H7 (cell line): ENCODE measurements around the gene PIGC. TPM values are rescaled to one million over a fixed set of nuclear protein-coding genes. Genes with fewer than 3 reads are reported as not detected.

ENCODE experiments used
- DNase-seq: peaks from one replicate; pipeline ENCODE4 v3.0.0; 2012
- H3K27me3 ChIP-seq: 2 replicates; pipeline ENCODE4 v1.6.0; 2011; ENCODE audit warnings: mild to moderate bottlenecking, low read length; ENCODE audit not compliant: control insufficient read depth, insufficient read depth
- H3K36me3 ChIP-seq: replicated peaks from 2 replicates; pipeline ENCODE4 v1.5.1; 2011; ENCODE audit warnings: low read length; ENCODE audit not compliant: control insufficient read depth, insufficient read depth
- H3K4me3 ChIP-seq: 2 replicates; pipeline ENCODE4 v1.5.1; 2011; ENCODE audit warnings: low read depth, mild to moderate bottlenecking, control low read depth, low read length, moderate library complexity; ENCODE audit not compliant: insufficient read depth
- total RNA-seq: library from RNA; depleted of rRNA; stranded (reverse); fragments of >200 nt; shearing (Covaris generic); gene quantifications from 2 replicates; pipeline ENCODE4 v1.2.3, GENCODE V29; 2014

The PIGC gene
- total RNA-seq, 1 experiment from 2014 or later, result 25.5 TPM

DNA sequence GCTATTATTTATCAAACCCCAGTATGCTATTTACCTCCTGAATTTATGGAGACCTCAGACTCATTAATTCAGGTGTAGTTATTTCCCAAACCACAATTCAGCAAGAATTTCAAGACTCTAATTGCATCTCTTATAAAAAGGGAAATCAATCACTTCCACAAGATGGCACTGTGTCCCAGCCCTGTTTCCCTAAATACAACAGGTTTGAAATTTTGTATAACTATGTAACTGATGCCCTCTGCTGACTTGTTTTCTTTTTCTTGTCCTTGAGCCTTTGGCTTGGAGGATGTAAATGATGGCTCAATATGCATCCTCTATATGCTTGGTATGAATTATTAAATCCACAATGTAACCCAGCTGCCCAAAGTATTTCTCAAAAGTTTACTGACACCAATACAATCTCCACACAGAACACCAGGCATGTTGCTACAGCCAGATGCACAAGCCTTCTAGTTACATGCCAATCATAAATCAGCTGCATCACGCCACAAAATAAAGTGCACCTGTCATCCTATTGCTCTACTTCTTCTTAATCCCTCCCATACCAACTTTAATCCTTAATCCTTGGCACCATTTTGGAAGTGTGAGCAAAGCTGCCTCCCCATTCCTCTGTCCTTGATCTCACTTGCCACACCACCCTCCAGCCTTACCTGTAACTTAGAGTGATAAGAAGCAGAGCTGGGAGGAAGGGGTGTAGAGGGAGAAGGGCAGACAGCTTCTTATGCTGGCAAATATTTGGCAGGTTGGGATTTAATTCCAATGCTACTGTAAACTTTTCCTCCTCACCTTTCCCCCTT is 14.3 kb downstream of the PIGC start:
- Histone ChIP-seq H3K36me3 (no peaks in the 10 kb centered on the region), H3K4me3 (no peak overlapping the region), H3K27me3 (no peaks in the 10 kb centered on the region)
- peak; percentile 38 for DNase-seq

DNA sequence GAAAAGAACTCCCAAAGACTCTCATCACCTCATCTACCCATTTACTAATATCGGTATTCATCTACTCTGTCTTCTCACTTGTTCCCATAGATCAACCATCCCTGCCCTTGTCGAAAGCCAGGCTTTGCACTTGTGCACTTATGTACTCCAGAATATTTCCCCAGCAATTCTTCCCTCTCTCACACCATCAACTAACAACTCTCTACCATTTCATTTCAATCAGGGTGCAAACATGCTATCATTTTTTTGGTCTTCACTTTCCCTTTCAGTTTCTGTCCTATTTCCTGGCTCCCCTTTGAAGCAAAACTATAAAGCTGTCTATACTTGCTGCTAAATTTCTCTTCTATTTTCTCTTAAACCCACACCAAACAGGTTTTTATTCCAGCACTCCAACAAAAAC is 16.7 kb downstream of the PIGC start:
- DNase-seq, result no peak
- Histone ChIP-seq H3K36me3 (no peaks in the 10 kb centered on the region), H3K4me3 (no peak overlapping the region), H3K27me3 (no peaks in the 10 kb centered on the region)

DNA sequence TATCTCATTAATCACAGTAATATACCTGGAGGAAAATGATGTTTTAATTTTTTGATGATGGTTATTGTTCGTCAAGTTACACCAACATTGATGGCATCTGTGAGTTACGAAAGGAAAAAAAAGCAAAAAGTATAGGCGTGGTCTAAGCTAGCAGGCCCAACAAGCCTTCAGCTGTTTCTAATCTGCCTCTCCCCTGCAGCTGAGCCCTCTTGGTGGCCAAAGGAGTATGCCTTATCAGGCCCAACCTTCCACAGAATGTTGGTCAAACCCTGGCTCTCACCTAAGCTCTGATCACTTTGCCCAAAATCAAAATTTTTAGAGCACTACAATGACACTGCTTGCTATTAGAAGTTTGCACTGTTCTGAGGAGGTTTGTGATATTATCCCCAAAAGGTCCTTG is 18.5 kb downstream of the PIGC start:
- no peaks in the 10 kb centered on the region for H3K27me3 ChIP-seq
- no peak overlapping the region for H3K4me3 ChIP-seq
- no peaks in the 10 kb centered on the region for H3K36me3 ChIP-seq
- DNase-seq, result no peak

DNA sequence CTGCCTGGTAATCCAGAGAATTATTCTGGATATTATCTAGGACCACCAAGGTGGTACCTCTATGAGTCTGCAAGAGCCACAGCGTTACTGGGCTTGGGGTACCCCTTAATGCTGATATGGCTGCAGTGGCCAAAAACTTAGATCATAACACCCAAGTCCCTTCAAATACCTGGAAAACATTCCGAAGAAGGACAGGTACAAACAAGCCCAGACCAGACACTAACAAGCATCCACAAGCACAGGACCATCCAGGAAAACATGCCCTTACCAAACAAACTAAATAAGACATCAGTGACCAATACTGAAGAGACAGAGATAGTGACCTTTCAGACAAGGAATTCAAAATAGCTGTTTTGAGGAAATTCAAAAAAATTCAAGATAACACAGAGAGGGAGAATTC is 20.5 kb downstream of the PIGC start:
- DNase-seq, result no peak
- H3K27me3 ChIP-seq, result no peaks in the 10 kb centered on the region
- H3K36me3 ChIP-seq, result no peaks in the 10 kb centered on the region
- no peak overlapping the region for H3K4me3 ChIP-seq

DNA sequence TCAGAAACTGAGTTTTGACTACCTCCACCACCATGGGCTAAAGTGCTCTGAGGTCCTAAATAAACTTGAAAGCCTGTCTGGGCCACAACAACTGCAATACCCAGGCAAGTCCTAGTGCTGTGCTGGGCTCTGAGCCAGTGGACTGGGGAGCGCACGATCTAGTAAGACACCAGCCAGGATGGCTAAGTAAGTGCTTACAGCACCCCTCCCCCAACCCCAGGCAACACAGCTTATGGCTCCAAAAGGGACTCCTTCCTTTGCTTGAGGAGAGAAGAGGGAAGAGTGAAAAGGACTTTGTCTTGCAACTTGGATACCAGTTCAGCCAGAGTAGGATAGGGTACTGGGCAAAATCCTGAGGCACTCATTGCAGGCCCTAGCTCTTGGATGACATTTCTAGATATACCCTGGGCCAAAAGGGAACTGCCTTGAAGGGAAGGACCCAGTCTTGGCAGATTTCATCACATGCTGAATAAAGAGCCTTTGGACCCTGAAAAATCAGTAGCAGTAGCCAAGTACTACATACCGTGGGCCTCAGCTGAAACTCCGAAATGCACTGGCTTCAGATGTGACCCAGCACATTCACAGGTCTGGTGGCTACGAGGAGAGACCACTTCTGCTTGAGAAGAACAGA is 21.8 kb downstream of the PIGC start:
- Histone ChIP-seq H3K36me3 (no peaks in the 10 kb centered on the region), H3K27me3 (no peaks in the 10 kb centered on the region), H3K4me3 (no peak overlapping the region)
- DNase-seq, result no peak

DNA sequence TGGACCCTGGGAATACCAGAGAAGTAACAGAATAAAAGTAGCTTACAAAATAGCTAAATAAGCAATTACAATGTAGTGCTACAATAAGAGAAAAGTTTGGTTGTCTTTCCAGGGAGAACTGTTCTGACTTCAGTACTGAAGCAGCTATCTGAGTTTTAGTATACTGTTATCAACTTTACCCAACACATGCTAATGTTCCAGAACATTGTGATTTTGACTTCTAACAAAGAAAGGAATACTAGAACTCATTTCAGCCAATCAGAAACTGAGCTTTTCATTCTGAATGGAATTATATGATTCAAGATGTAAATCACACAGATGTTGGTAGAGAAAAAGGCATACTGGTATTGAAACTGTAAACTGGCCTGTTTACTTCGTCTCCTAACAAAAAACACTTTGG is 23.5 kb downstream of the PIGC start, which contains the start of gene C1orf105:
C1orf105 (plus strand) TSS at position 301 of the 400 bp plus-strand sequence. CDS start 201 bp downstream, outside the sequence.
- H3K36me3 ChIP-seq, result no peaks in the 10 kb centered on the region
- H3K27me3 ChIP-seq, result no peaks in the 10 kb centered on the region
- no peak within 1 kb of the TSS for H3K4me3 ChIP-seq
- no peak for DNase-seq

DNA sequence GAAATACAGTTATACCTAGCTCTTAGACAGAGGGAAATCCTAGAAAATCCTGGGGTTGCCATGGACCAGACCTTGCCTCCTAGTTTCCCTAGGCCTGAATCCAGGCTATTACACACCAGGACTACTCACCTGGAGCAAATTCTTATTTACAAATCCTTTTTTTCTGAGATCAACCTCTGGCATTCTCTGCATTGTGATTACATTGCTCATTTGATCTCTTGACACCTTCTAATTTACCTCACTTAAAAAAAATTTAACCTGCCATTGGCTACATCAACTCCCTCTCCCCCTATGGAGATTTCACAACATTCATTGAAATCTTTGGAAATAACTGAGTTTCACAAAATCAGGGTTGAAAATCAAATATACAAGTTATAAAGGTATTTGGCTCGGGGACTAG is 26.3 kb downstream of the PIGC start:
- no peak for DNase-seq
- Histone ChIP-seq H3K27me3 (no peaks in the 10 kb centered on the region), H3K36me3 (no peaks in the 10 kb centered on the region), H3K4me3 (no peak overlapping the region)

DNA sequence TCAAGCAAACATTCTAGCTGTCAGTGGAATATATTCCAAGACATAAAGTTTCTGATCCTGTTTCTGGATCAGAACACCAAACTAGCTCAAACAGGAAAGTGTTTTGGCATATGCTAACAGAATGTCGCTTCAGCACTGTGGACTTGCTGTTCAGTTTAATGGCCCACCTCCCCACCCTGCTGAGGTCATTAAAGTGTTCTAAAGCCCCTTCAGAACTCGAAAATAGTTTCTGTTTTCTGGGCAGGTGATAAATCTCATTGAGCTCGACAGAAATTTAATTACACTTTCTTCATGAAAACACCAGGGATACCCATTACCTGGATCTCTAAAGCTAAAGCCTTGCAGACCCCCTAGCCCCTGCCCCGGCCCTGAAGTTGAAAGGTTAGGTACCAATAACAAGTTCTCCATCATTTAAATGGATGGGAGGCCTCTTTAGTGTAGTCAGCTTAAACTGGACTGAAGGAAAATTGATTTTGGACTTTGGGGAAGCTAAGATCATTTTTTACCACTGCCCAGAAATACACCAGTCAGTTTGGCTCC is 27.3 kb downstream of the PIGC start:
- no peak overlapping the region for H3K4me3 ChIP-seq
- no peaks in the 10 kb centered on the region for H3K27me3 ChIP-seq
- no peak for DNase-seq
- no peaks in the 10 kb centered on the region for H3K36me3 ChIP-seq

DNA sequence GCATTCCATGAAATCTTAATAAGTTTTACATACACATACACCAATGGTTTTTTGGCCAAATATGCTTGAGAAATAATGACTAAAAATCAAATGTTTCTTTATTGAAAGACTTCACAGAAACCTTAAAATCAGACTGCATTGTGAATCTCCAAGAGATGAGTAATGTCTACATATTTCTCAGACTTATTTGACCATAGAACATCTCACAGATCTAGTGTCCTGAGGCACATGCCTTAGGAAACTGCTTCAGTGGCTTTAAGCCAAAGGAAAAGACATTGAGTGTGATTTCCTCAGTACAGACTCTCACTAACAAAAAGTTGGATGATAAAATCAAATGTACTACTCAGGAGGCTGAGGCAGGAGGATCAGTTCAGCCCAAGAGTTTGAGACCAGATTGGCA is 29.5 kb downstream of the PIGC start:
- H3K4me3 ChIP-seq, result no peak overlapping the region
- no peaks in the 10 kb centered on the region for H3K27me3 ChIP-seq
- no peaks in the 10 kb centered on the region for H3K36me3 ChIP-seq
- DNase-seq, result no peak

DNA sequence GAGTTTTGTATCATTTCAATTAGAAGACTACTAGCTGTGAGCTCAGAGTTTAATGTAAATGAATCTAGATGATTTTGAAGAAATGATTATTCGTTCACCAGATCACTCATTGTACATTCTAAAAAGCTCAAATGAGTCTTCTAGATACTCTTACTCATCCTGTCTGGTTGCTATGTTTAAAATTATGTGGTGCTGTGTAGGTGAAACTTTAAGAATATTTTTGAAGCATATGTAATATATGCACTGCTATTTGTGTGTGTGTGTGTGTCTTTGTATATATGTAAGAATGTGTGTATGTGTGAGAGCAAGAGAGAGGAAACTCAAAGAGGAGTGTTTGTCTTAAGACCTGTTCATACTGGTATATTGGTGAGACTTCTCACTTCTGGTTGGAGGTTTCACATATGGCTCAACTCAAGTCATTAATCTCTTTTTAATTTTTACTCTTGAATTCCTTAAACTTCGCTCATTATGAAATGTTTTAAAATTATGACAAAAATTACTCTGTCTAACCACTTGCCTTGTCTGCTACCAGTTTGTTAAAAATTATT is 32.0 kb downstream of the PIGC start:
- no peak overlapping the region for H3K4me3 ChIP-seq
- H3K27me3 ChIP-seq, result no peaks in the 10 kb centered on the region
- DNase-seq, result no peak
- no peaks in the 10 kb centered on the region for H3K36me3 ChIP-seq

DNA sequence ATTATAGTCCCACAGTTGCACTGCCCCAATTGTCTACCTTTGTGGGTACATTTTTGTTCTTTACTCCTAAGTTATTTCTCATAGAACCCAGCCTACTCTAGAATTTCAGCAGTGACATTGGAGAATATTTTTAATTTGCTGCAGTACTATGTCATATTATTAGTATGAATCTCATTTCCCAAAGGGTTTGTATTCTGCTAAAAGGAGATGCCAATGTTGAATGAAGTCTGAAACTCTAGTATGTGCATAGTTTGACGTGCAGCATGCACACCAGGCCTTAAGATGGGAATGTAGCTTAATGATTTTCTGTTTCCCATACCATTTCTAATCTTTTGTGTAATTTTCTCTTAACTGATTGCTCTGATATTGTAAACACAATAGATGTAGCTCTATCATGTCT is 33.8 kb downstream of the PIGC start:
- Histone ChIP-seq H3K36me3 (no peaks in the 10 kb centered on the region), H3K27me3 (no peaks in the 10 kb centered on the region), H3K4me3 (no peak overlapping the region)
- no peak for DNase-seq

DNA sequence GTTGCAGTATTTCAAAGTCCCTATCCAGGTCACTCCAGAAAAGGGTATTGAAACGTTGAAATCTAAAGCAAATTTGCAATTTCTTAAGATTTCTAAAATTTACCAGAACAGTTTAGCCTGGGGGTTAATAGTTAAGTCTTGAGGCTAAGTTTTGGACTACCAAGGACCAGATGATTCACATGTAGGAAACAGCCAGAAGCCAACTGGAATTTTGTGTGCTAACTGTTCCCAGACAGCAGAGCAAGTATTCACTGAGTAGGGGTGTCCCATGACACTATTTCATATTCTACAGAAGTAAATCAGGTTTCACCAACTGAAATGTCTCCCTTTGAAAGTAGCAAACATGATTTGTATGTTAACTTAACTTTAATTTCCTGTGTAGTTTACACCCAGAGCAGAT is 34.9 kb downstream of the PIGC start:
- Histone ChIP-seq H3K27me3 (no peaks in the 10 kb centered on the region), H3K36me3 (no peaks in the 10 kb centered on the region), H3K4me3 (no peak overlapping the region)
- DNase-seq, result no peak

DNA sequence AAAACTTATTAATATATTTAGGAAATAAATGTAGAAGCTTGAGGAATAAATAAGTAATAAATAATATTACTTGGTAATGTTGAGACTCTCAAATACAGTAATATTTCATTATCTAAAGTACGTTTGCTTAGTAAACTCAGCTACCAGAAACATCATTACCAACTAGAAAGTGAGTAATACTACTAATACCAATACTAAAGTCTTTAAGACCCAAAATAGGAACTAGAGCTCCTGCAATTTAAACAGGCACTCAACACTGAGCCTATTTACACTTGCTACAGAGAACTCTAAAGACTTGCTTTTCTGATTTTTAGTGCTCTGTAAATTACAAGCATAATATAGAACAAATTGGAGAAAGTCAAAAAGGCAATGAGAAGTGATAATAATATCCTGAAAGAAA is 36.9 kb downstream of the PIGC start:
- Histone ChIP-seq H3K4me3 (no peak overlapping the region), H3K27me3 (no peaks in the 10 kb centered on the region)
- DNase-seq, result no peak

DNA sequence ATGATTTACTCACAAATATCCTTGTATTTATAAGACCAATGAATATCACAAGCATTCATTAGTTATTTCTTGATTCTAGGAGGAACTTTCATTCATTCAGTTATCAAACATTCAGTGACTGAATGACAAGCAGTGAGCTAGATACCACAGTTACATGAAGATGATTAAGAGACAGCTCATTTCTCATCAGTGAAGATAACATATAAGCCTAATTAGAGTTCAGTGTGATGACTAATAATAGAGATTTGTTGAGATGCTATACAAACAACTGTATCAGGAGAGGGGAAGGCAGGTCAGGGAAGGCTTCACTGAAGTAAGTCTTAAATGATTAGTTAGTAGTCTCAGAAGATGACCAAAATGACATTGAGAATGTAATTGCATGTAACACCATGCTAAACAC is 38.0 kb downstream of the PIGC start:
- no peaks in the 10 kb centered on the region for H3K36me3 ChIP-seq
- H3K4me3 ChIP-seq, result no peak overlapping the region
- DNase-seq, result no peak
- H3K27me3 ChIP-seq, result no peaks in the 10 kb centered on the region

More for the DNA sequence above, 36.9 kb downstream of the PIGC start:
- no peaks in the 10 kb centered on the region for H3K36me3 ChIP-seq

DNA sequence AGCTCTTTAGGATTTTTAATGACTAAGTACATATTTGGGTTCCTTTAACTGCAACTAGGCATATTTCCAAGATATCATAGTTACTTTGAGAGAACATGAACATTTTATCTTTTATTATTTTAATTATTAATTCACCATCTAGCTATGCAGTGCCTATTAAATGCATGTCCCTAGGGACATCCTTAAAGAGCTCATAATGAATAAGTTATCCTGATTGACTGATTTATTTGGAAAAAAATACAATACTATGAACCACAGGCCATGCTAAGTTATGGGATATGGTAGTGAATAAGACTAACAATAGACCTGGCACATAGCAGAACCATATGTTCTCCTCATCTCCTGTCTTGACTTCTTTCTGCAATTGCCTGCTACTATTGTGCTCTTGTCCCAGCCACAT is 39.7 kb downstream of the PIGC start:
- no peak overlapping the region for H3K4me3 ChIP-seq
- H3K36me3 ChIP-seq, result no peaks in the 10 kb centered on the region
- DNase-seq, result no peak
- no peaks in the 10 kb centered on the region for H3K27me3 ChIP-seq
